Dedifferentiated amniotic fluid mesenchymal stem cell (primary cell): ENCODE data around the gene SLAMF8.
A peak's percentile ranks its signal among the peaks of the same experiment; 100 is the strongest.

Experiments
- DNase-seq: peaks from one replicate; pipeline ENCODE4 v3.0.0-alpha.2; 2016; ENCODE audit errors: extremely low spot score

The SLAMF8 gene

GRCh38 chr1:159847231-159847630 lies 20.6 kb downstream of the SLAMF8 start:
- DNase-seq, result no peak

DNA sequence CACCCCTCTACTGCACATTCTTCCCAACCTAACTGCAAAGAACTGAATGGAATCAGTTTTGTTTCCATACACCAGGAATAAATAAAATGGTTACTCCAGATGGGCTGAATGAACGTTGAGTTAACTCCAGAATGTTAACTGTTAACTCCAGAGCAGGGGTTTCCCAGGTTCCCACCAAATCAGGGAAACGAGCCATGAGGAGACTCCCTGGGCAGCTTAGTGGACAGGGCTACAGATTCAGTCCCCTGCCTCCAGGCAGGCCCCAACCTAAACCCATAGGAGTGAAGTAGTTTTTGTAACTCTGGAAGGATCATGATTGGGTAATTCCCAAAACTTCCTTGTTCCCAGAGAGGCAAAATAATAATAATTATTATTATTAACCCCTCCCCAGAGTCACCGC lies 21.7 kb downstream of the SLAMF8 start:
- no peak for DNase-seq

DNA sequence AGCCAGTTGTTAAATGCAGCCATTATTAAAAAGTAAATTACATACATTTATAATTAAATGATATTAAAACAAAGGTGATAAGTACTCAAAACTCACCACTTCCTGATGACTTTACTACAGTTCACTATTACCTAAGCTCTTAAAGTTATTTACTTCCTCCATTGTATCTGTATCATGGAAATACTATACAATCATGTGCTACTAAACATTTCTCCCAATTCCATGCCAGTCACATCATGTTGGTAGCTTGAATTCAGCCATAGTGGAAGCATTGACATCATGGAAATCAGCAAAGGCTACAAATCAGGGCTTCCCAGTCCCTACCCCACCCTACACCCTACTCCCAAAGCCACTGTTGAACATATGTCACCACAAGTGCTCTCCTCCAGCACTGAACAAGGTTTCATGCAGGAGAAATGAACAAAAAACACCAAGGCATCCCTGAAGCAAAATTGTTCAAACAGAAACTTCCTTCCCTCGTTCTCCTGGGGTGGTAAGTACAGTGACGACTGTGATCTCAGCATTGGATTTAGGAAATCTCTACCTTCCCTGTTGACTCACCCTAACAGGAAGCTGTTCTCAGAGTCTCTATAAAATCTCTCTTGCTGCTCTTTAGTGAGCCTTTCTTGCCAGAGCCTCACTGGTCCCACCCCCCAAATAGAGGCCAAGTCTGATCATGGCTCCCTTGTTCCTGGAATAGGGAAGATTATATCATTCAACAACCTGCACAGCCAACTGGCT lies 23.1 kb downstream of the SLAMF8 start:
- DNase-seq, result no peak

- DNase-seq, result no peak
Observed at GRCh38 chr1:159851407-159851806, 24.7 kb downstream of the SLAMF8 start.

DNA sequence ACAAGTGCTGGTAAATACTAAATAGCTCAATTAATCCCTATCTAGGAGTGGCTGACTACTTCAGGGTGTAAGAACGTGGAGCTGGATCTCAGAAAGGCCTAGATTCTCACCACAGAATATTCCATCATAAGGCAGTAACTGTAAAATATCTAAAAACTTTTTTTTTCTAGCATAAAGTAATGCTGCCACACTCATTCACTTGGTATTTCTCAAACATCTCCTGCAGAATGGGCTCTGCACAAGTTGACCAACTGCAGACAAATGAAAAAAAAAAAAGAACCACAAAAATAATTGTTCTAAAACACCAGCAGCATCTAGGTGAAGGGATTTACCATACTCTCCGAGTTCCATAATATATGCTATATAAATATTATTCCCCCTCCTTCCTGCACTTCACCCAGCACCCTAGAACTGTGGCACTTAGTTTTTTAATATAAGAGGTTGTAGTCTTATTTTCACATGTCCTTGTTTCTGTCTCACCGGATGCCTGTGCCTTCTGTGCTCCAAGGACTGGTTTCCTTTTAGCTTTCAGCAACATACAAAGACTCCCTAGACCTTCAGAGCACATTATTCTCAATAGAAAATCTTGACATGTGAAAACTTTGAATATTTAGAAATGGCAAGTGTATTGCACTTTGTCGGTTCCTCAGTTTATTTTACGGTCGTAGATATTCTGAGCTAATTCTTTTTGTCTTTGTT lies 26.9 kb downstream of the SLAMF8 start:
- DNase-seq, result peak; percentile 64

DNA sequence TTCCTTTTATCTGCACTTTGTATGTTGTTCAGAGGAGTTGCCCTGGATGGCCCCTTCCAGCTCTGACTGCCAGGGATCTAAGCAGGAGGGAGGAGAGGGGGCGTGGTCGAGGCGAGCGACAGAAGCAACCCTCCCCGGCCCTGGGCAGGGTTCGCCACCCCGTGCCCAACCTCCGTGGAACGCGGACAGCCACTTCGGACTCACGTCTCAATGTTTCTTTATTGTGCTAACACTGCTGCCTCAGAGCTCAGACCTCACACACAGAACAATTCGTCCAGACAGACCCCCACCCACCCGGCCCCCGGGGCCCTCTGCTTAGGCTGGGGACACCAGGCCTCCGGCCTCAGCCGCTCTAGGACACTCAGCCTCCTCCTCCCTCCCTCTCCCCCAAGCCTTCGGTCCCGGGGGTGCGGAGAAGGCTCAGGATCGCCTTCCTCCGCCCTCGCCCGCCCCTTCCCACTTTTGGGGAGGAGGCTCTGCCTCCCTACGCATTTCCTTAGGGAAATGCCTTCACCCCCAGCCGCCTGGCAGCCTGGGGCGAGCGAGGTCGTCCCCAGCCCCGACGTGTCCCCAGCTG lies 27.5 kb downstream of the SLAMF8 start:
- DNase-seq, result peak; percentile 31

DNA sequence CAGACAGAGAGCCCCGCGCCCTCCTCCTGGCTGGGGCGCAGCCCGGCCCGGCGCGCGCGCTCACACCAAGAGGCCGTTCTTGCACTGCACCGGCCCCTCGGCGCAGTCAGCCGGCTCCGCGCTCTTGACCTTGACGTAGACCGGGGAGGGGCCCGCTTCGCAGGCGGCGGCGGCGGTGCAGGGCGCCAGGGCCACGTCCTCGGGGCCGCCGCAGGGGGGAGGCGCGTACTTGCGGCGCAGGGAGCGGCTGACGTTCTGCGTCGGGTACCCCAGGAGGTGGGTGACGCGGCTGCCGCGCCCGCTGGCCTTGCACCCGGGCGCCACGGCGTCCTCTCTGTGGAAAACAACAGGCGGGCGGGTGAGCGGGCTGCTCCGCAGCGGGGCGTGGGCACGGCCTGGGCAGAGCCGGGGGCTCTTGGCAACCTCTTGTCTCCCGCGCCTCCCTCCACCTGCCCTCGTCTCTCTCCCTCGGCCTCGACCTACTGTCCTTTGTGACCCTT lies 28.1 kb downstream of the SLAMF8 start:
- DNase-seq, result peak; percentile 65

DNA sequence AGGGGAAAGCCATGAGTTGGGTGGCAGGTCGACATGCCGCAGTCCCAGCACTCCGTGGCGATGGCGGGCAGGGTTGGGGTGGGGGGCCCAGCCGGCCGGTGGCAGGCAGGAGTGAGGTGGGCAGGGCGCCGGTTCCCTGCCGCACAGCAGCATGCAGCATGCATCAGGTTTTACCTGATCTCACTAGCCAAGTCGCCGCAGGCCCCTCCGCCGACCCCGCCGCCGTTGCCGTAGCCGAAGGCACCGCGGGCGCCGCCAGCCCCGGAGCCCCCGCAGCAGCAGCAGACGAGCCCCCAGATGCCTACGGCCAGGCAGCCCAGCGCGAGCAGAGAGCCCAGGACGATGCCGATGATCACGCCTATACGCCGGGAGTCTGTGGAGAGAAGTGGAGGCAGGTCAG lies 29.0 kb downstream of the SLAMF8 start:
- no peak for DNase-seq

- DNase-seq, result no peak
Observed at GRCh38 chr1:159856576-159856975, 29.9 kb downstream of the SLAMF8 start.

DNA sequence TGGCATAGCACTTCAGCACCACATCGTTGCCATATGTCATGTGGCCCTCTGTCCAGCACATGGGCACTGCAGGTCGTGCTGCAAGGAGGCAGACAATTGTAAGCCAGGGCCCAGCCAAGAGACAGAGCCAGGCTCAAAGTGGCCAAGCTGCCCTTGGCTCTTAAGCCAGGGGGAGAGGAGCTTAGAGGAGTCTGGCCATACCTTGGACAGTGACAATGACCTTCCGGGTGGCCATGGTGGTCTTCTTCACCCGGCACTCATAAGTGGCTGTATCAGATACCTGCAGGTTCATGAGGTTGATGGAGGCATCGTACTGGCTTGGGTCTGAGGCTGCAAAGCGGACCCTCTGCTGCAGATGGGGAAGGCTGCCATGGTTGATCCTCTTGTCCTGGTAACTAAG lies 31.2 kb downstream of the SLAMF8 start:
- DNase-seq, result no peak

- no peak for DNase-seq
Observed at GRCh38 chr1:159859767-159860322, 33.2 kb downstream of the SLAMF8 start.

DNA sequence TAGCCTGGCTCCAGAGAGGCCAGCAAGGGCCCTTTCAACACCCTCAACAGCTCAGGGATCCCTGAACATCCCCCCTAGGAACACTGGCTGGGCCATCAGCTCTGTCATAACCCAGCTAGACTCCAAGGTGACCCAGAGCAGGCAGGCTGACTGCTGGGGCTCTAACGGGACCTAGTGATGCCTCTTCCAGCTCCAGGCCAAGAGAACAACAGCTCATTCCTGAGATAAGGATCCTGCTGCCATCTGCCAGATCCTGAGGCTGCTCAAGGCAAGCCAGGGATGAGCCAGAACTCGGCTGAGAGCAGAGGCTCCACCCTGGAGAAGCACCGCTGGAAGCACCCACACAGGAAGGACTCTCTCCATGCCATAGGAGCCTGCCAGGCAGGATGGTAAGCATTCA lies 33.8 kb downstream of the SLAMF8 start:
- no peak for DNase-seq

DNA sequence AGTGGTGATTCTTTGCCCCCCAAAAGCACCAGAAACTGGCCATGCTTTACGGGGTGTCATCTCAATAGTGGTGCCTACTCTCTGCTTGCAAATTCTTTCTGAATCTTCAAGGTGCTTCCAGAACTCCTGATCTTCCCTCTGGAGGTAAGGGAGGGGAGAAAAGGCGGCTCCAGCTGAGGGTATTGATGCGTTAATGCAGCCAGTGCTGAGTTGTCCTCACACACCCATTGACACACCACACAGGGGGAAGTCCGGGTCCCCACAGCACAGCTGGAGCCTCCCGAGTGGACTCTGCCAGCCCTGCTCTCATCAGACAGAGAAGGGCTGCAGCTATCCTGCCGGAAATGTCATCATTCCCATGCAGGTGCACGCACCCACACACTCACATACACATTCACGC lies 34.5 kb downstream of the SLAMF8 start:
- no peak for DNase-seq

- DNase-seq, result no peak
Observed at GRCh38 chr1:159862031-159862430, 35.4 kb downstream of the SLAMF8 start.

- no peak for DNase-seq
Observed at GRCh38 chr1:159862557-159862956, 35.9 kb downstream of the SLAMF8 start, which contains the start of gene VSIG8. TSS of gene VSIG8 (minus strand) at chr1:159862657. CDS start at chr1:159862521, 136 bp downstream.

GRCh38 chr1:159864262-159864661 lies 37.6 kb downstream of the SLAMF8 start:
- no peak for DNase-seq

DNA sequence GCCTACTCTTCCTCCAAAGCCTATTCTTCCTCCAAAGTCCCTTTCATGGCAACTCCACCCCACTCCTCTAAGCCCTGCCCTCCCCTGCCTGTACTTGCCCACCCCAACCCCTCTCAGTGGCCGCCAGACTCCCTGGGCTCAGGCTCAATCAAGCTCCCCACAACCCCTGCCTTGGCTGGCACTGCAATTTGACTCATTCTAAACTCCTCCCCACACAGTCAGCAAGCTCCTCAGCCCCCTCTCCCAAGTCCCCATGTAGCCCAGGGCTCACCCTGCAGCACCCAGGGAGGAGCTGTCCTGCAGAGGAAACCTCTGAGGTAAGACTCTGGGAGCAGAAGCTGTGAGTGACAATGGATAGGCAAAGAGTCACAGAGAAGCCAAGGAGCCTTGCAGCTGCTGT lies 39.4 kb downstream of the SLAMF8 start:
- no peak for DNase-seq

DNA sequence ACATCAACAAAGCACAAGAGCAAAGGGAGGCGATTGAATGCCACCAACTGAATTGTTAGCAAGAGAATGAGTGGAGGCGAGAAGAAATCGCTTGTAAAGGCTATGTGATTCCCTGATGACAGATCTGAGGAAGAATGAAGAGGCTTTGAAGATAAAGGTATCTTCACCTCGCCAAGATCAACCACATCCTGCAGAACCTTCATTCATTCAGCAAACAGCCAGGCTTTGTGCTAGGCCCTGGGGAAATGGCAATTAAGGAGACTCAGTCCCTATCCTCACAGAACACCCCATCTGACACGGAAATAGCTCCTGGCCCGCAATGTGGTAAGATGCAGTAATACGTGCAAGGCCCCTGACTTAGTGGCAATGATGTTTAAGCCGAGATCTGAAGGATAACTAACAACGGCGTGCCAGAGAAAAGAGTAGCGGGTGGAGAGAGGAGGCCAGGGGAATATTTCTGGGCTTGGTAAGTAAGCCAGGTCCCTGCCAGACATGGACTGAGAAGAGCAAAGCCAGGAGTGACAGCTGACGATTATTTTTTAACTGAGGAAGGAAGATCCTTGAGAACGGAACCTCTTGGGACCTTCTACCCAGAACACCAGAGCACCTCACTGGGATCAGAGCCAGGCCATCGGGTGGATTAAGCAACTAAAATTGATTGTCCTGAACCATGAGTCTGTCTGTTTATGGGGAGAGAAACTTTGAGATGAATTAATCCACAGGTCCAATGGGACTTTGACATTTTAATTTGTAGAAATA lies 40.4 kb downstream of the SLAMF8 start:
- DNase-seq, result no peak

- DNase-seq, result no peak
Observed at GRCh38 chr1:159867664-159868026, 41.0 kb downstream of the SLAMF8 start.

DNA sequence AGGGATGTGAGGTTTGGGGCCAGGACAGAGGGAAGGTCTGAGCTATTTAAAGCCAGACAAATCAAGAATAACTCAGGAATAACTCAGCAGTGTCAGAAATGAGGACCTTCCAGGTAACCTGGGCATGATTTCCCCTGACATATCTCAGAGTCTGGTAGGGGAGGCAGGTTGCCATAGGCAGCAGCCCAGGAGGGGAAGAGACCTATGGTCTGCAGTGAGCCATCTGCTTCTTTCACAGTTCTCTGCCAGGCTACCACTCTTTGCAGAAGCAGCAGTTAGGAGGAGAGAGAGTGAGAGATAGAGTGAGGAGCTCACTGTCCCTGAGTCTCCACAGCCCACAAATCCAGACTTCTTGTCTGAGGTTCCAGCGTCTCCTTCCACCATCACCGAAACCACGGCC lies 42.1 kb downstream of the SLAMF8 start:
- no peak for DNase-seq

DNA sequence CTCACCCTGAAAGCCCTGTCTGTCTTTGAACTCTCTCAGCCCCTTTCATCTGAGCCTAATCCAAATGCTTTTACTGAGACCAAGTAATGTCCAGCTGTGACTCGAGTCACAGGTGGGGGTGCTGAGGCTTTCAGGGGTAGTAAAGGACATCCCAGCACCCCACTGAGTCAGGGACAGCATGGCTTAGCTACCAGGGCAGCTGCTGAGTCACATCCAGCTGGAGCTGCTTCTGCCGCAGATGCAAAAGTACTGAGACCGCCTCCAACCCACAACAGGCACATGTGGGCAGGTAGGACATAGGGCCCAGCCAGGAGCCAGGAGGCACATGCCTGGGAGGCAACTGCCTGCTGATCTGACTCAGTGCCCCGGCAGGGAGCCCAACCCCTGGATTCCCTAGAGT lies 42.5 kb downstream of the SLAMF8 start:
- DNase-seq, result no peak

DNA sequence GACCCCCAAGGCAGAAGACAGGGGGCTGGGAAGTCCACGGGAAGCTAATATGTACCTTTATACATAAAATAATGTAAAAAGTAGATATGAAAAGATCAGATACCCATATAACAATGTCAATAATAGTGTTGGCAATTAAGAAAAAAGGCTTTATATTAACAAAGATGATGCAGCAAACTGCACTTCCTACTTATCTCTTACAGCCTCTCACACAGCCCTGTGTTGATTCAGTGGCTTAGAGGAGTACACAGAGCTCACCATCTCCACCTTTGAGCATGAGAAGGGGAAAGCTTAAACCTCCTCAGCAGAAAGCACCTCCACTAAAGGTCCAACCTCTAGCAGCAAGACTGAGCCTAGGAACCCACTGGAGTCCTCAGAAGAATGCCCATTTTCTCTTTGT lies 42.9 kb downstream of the SLAMF8 start:
- no peak for DNase-seq
